Ammon's horn (tissue), 1 donor: ENCODE measurements around the gene CHD9.
A peak's percentile ranks its signal among the peaks of the same experiment; 100 is the strongest.
"Not testable (repeated sequence)": the region's sequence is repeated elsewhere in the genome, so short reads cannot be mapped to it uniquely, and the experiment has no call there.

ENCODE experiments used
- DNase-seq: peaks from one replicate; pipeline ENCODE4 v3.0.0-alpha.2; 2016; ENCODE audit warnings: low spot score

The CHD9 gene

GRCh38 chr16:53282328-53282727, 227.5 kb downstream of the CHD9 start:
- no peak for DNase-seq

DNA sequence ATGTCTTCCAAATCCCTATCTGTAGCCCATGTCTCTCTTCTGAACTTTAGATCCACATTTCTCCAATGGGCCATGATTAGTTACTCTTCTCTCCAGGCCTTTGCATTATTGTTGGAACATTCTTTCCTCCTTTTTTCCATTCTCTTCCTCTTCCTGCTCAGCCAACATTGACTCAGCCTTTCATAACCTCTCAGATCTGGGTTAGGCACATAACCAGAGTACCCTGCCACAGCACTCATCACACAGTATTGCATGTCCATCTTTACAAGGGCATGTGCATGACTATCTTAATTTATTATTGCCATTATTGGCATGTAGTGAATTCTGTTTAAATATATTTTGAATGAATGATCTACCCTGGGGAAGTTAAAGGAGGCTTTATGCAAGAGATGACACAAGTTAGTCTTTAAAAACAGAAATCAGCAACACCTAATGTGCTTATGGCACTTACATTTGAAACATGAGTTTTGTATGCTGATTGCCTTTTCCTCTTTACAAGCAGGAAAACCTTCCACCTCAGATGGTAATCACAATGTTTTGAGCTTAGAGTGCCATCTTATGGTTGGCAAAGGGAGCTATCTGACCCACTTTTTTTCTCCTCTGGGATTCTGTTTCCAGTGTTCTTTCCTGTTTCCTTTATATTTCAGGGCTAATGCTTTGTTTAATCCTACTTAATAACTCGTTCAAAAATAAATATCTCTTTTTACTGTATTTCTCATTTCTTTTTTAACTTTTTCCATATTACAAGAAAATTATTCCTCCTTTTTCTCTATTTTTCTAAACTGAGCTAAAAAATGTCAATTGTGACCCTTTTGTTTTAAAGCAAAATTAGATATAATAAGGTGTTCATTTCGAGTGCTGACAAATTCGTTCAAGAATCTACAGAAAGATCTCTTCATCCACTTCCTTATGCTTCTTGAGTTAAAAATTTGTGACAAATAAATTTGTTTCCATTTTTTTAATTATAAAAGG, 228.5 kb downstream of the CHD9 start:
- peak; percentile 75 for DNase-seq

DNA sequence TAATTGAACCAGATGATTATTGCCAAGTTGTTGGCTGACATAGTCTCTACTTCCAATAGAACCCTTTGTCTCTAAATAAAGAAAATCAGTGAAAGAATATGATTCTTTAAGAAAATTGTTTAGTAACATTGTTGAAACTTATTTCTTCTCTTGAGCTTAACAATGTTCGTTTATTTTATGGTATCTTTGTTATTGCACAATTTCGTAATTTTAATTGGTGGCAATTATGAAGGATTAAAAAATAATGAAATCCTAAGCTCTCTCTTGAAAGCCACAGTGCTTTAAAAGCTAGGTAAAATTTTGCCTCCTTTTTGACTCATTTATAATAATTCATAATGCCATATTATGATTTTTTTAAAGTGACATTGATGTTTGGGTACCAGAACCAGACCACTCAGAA, 230.4 kb downstream of the CHD9 start:
- DNase-seq, result no peak

DNA sequence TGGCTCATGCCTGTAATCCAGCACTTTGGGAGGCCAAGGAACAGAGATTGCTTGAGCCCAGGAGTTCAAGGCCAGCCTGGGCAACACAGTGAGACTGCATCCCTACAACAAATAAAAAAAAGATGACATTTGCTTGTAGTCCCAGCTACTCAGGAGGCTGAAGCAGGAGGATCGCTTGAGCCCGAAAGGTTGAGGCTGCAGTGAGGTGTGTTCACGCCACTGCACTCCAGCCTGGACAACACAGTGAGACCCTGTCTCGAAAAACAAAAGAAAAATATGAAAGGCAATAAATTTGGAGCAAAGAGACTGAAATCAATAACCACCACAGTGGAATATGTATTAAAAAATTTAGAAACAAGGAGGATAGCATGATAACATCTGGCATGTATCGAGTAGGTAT, 235.7 kb downstream of the CHD9 start:
- DNase-seq, result no peak

GRCh38 chr16:53291757-53292392, 237.1 kb downstream of the CHD9 start:
- DNase-seq, result no peak

DNA sequence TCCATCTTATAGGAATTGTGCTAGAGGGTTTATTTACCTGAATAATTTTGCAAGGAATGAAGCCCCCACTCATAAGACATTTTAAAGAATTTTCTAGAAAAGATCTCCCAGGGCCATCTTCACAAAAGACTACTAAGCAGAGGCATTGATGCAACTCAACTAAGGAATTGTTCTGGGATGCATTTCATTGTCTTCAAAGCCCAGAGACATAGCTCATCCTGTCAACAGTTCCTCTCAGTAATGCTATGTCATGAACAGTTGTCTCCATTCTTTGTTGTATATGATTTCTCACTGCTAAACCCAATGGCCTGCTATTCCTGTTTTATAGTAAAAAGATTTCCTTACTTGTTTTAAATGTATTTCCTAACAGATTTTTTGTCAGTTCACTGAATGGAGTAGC, 242.7 kb downstream of the CHD9 start:
- no peak for DNase-seq

DNA sequence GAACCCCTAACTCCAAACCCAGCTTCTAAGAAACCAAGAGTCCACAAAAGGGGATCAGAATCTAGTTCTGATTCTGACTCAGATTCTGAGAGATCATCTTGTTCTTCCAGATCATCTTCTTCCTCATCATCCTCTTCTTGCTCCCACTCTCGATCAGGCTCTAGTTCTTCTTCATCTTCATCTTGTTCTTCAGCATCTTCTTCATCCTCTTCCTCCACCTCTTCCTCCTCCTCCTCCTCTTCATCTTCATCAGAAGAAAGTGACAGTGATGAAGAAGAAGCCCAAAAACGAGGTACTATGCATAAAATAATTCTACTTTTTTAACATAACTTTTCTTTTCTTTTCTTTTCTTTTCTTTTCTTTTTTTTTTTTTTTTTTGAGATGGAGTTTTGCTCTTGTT, 249.5 kb downstream of the CHD9 start:
- no peak for DNase-seq

- no peak for DNase-seq
Observed at GRCh38 chr16:53305743-53306142, 251.0 kb downstream of the CHD9 start.

GRCh38 chr16:53309457-53309856, 254.7 kb downstream of the CHD9 start:
- no peak for DNase-seq

DNA sequence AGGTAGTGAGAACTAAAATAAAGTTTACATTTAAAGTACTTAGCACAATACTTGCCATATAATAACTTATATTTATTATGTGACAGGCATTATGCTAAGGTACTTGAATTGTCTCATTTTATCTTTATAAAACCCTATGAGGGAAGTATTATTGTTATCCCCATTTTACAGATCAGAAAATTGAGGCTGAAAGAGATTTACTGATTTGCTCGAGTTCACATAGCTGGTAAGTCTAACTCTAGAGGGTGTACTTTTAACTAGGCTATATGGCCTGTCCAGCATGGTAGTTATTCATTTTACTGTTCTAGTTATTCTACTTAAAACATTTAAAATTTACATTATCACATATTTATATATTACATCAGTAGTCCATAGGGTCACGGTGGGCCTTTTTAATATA, 266.2 kb downstream of the CHD9 start:
- no peak for DNase-seq

DNA sequence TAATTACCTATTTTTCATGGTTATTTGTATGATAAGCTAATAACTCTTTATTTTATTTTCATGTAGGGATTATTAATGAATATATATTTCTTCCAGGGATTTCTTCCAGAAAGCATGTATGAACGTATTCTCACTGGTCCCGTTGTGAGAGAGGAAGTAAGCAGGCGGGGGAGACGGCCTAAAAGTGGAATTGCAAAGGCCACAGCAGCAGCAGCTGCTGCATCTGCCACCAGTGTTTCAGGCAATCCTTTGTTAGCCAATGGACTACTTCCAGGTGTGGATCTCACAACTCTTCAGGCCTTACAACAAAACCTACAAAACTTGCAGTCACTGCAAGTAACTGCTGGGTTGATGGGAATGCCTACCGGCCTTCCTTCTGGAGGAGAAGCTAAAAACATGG, 269.1 kb downstream of the CHD9 start:
- DNase-seq, result no peak

DNA sequence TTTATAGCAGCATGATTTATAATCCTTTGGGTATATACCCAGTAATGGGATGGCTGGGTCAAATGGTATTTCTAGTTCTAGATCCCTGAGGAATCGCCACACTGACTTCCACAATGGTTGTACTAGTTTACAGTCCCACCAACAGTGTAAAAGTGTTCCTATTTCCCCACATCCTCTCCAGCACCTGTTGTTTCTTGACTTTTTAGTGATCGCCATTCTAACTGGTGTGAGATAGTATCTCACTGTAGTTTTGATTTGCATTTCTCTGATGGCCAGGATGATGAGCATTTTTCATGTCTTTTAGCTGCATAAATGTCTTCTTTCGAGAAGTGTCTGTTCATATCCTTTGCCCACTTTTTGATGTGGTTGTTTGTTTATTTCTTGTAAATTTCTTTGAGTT, 276.2 kb downstream of the CHD9 start:
- not testable (repeated sequence) for DNase-seq

GRCh38 chr16:53334581-53334980, 279.8 kb downstream of the CHD9 start:
- no peak for DNase-seq

- no peak for DNase-seq
Observed at GRCh38 chr16:53337294-53337693, 282.5 kb downstream of the CHD9 start.

GRCh38 chr16:53341792-53342191, 287.0 kb downstream of the CHD9 start:
- no peak for DNase-seq

GRCh38 chr16:53355064-53355463, 300.3 kb downstream of the CHD9 start:
- DNase-seq, result no peak

- DNase-seq, result no peak
Observed at GRCh38 chr16:53356478-53357207, 301.9 kb downstream of the CHD9 start.

DNA sequence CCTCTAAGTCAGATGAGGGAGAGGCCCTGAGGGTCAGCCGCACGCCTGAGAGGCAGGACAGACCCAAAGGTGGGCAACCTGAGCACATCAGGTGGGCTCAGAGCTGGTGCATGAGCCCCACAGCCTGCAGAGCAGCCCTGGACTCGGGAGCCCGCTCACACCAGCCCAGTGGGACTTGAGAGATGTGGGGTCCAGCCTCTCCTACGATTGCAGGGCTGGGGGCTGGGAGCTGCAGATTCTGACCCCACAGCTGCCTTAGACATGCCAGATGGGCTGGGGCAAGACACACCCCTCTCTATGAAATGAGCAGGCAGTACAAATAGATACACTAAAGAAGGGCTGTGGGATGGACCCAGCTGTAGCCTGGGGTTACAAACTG, 302.4 kb downstream of the CHD9 start:
- no peak for DNase-seq

GRCh38 chr16:53357955-53358354, 303.2 kb downstream of the CHD9 start:
- DNase-seq, result no peak

- no peak for DNase-seq
Observed at GRCh38 chr16:53358884-53359283, 304.1 kb downstream of the CHD9 start.

- no peak for DNase-seq
Observed at GRCh38 chr16:53369921-53370320, 315.1 kb downstream of the CHD9 start.

- DNase-seq, result no peak
Observed at GRCh38 chr16:53370827-53371226, 316.0 kb downstream of the CHD9 start.
